ENCODE data around the gene NUMB. TPM values are rescaled to one million over a fixed set of nuclear protein-coding genes. Genes with fewer than 3 reads are reported as not detected.

NUMB gene
- polyA plus RNA-seq, 1 donor from 2014 or later = 11.5 TPM

GRCh38 chr14:73260574-73260973, 197.8 kb downstream of the NUMB start:
- Histone ChIP-seq H3K27ac (ENCODE audit: low read length) (no peak overlapping the region), H3K9me2 (ENCODE audit: insufficient read depth, low read length) (no peaks in the 10 kb centered on the region), H3K4me2 (ENCODE audit: low read length) (no peak overlapping the region), H3K9ac (ENCODE audit: low read length) (no peak overlapping the region), H2AFZ (ENCODE audit: low read depth, low read length) (no peak overlapping the region), H3K79me2 (replicated peaks; ENCODE audit: insufficient read depth, low read length) (no peaks in the 10 kb centered on the region), H4K20me1 (ENCODE audit: insufficient read depth) (no peaks in the 10 kb centered on the region), H3K27me3 (ENCODE audit: insufficient read depth, low read depth, low read length) (no peaks in the 10 kb centered on the region), H3K9me3 (ENCODE audit: low read length) (no peaks in the 10 kb centered on the region), H3K4me3 (ENCODE audit: low read length) (no peak overlapping the region), H3K36me3 (ENCODE audit: insufficient read depth, low read length) (no peaks in the 10 kb centered on the region), H3F3A (ENCODE audit: insufficient read depth, low read length, poor library complexity, severe bottlenecking) (no peaks in the 10 kb centered on the region)
- TF ChIP-seq, protein P1, sequence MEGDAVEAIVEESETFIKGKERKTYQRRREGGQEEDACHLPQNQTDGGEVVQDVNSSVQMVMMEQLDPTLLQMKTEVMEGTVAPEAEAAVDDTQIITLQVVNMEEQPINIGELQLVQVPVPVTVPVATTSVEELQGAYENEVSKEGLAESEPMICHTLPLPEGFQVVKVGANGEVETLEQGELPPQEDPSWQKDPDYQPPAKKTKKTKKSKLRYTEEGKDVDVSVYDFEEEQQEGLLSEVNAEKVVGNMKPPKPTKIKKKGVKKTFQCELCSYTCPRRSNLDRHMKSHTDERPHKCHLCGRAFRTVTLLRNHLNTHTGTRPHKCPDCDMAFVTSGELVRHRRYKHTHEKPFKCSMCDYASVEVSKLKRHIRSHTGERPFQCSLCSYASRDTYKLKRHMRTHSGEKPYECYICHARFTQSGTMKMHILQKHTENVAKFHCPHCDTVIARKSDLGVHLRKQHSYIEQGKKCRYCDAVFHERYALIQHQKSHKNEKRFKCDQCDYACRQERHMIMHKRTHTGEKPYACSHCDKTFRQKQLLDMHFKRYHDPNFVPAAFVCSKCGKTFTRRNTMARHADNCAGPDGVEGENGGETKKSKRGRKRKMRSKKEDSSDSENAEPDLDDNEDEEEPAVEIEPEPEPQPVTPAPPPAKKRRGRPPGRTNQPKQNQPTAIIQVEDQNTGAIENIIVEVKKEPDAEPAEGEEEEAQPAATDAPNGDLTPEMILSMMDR (IDR thresholded peaks at IDR 0.05; ENCODE audit: poor library complexity, severe bottlenecking) = no peak
- TF ChIP-seq RAD21 (conservative IDR thresholded peaks at IDR 0.05) (no peak), SMC3 (conservative IDR thresholded peaks at IDR 0.05; ENCODE audit: poor library complexity) (no peak), EZH2 (IDR thresholded peaks at IDR 0.05; ENCODE audit: borderline replicate concordance, insufficient read depth, low read length, poor library complexity, severe bottlenecking) (no peak), POLR2AphosphoS5 (IDR thresholded peaks at IDR 0.05) (no peak), REST (IDR thresholded peaks at IDR 0.05; ENCODE audit: borderline replicate concordance) (no peak), TAF1 (IDR thresholded peaks at IDR 0.05; ENCODE audit: low read depth) (no peak), EP300 (conservative IDR thresholded peaks at IDR 0.05; ENCODE audit: poor library complexity, severe bottlenecking) (no peak), MXI1 (conservative IDR thresholded peaks at IDR 0.05; ENCODE audit: poor library complexity, severe bottlenecking) (no peak)

DNA sequence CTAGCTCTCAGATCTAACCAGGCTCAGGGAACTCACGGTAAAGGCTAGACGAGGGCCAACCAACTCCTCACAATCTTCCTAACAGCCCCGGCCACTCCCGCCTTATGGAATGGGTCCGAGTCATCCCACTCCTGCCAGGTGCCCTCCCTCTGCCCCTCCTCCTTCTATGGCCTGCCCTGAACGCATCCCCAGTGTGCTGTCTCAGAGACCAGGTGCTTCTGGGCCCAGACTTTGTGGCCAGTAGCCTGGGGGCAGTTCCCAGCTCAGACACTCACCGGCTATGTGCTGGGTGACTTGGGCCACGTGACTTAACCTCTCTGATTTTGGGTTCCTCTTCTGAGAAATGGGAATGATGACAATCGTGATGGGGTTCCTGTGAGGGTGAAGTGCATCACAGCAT, 198.5 kb downstream of the NUMB start:
- H3K36me3 ChIP-seq (ENCODE audit: insufficient read depth, low read length) = no peaks in the 10 kb centered on the region
- no peak overlapping the region for H3K4me2 ChIP-seq (ENCODE audit: low read length)
- H3K9me2 ChIP-seq (ENCODE audit: insufficient read depth, low read length) = no peaks in the 10 kb centered on the region
- no peaks in the 10 kb centered on the region for H3F3A ChIP-seq (ENCODE audit: insufficient read depth, low read length, poor library complexity, severe bottlenecking)
- H2AFZ ChIP-seq (ENCODE audit: low read depth, low read length) = no peak overlapping the region
- no peaks in the 10 kb centered on the region for H3K79me2 ChIP-seq (replicated peaks; ENCODE audit: insufficient read depth, low read length)
- TF ChIP-seq MXI1 (conservative IDR thresholded peaks at IDR 0.05; ENCODE audit: poor library complexity, severe bottlenecking) (no peak), EZH2 (IDR thresholded peaks at IDR 0.05; ENCODE audit: borderline replicate concordance, insufficient read depth, low read length, poor library complexity, severe bottlenecking) (no peak), POLR2AphosphoS5 (IDR thresholded peaks at IDR 0.05) (no peak), REST (IDR thresholded peaks at IDR 0.05; ENCODE audit: borderline replicate concordance) (no peak), RAD21 (conservative IDR thresholded peaks at IDR 0.05) (no peak), SMC3 (conservative IDR thresholded peaks at IDR 0.05; ENCODE audit: poor library complexity) (no peak), TAF1 (IDR thresholded peaks at IDR 0.05; ENCODE audit: low read depth) (no peak), EP300 (conservative IDR thresholded peaks at IDR 0.05; ENCODE audit: poor library complexity, severe bottlenecking) (no peak)
- TF ChIP-seq, protein P1 (IDR thresholded peaks at IDR 0.05; ENCODE audit: poor library complexity, severe bottlenecking) = no peak
- H3K27ac ChIP-seq (ENCODE audit: low read length) = no peak overlapping the region
- no peak overlapping the region for H3K9ac ChIP-seq (ENCODE audit: low read length)
- no peaks in the 10 kb centered on the region for H3K27me3 ChIP-seq (ENCODE audit: insufficient read depth, low read depth, low read length)
- no peaks in the 10 kb centered on the region for H3K9me3 ChIP-seq (ENCODE audit: low read length)
- no peaks in the 10 kb centered on the region for H4K20me1 ChIP-seq (ENCODE audit: insufficient read depth)
- H3K4me3 ChIP-seq (ENCODE audit: low read length) = no peak overlapping the region
